GM12865 (cell line): ENCODE results near the gene YPEL5.
"Not testable (repeated sequence)": the region's sequence is repeated elsewhere in the genome, so short reads cannot be mapped to it uniquely, and the experiment has no call there.

Source experiments
- DNase-seq: peaks from one replicate; pipeline ENCODE4 v3.0.0; 2010; ENCODE audit warnings: low read depth
- H3K4me3 ChIP-seq: 2 replicates; pipeline ENCODE4 v1.5.1; 2011; ENCODE audit warnings: mild to moderate bottlenecking, low read depth, low read length, control low read depth
- CTCF ChIP-seq: IDR thresholded peaks from 2 replicates; pipeline ENCODE4 v1.5.1; 2011; ENCODE audit warnings: low read length, control low read depth, low read depth, inconsistent platforms; ENCODE audit not compliant: insufficient read depth; ENCODE audit errors: missing control alignments

YPEL5 gene

DNA sequence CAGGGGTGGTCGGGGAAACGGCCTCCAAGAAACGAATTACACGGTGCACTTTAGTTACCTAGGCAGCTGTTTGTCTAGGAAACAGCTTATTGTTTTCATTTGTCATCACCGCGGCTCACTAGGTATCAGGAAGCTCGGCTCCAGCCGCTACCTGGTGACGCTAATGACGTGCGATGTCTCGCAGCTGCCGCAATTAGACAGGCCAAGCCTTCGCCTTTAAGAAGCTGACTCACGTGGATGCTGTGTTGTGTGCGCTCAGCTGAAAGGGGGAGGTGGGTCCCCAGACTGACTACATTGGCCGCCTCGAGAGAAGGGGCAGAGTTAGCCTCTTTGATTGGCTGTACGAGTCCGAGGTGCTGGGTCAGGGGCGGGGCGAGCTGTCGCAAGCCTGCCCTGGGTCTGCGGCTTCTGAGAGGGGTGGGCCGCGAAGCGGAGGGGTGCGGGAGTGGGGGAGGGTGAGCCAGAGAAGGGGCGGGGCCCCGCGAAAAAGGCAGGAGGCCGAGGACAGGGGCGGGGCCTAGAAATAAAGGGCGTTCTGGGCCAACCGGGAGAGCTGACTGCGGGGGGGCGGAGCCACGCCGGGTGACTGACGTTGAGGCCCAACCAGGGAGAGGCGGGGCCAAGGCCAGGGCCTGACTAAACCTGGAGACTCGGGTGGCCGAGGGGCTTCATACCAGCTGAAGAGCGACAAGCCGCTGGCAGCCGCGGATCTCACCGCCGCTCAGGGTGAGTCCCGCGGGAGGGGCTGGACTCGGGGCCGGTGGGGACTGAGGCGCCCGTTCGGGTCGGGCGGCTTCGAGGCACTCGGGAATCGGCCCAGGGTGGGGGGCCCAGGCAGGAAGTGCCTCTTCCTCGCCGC is at the start of gene YPEL5:
YPEL5 (plus strand) TSS at position 671 of the 859 bp plus-strand sequence. CDS start 9,645 bp downstream, outside the sequence.
- peak within 1 kb of the TSS; percentile 93 for H3K4me3 ChIP-seq
- DNase-seq = peak; percentile 99
- TF ChIP-seq CTCF = no peak

DNA sequence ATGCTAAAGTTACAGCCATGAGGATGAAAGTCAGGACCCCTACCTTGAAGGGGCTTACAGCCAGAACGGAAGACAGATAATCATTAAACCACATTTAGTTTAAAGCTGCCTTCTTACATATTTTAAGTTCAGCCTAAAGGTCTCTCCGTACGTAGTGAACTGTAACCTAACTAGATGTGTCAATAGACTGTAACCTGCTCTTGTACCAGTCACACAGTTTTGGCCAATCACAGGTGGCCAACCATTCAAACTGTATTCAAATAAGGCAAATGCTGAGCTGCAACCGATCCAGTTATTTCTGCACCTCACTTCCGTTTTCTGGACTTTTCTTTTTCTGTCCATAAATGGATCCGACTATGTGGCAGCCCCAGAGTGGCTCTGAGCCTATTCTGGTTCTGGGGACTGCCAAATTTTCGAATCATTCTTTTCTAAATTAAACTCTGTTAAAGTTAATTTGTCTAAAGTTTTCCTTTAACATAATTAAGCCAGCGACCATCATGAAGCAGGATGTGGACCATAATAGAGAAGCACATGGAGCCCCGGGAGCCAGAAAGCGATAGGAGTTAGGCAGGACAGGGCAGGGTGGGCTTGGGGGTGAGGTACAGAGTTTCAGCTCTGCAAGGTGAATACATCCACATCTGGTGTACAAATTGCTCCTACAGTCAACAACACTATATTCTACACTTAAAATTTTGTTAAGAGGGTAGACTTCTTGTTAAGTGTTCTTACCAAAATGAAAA is 48.4 kb upstream of the YPEL5 start:
- H3K4me3 ChIP-seq = no peak overlapping the region
- no peak for TF ChIP-seq CTCF
- no peak for DNase-seq

DNA sequence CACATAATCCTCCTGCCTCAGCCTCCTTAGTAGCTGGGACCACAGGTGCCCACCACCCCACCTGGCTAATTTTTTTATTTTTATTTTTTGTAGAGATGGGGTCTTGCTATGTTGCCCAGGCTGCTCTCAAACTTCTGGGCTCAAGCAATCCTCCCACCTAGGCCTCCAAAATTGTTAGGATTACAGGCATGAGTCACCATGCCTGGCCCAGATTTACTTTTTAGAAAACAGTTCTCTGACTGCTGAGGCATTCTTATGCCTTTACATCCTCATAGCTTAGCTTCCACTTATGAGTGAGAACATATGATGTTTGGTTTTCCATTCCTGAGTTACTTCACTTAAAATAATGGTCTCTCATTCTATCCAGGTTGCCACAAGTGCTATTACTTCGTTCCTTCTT is 47.4 kb upstream of the YPEL5 start:
- not testable (repeated sequence) for DNase-seq, H3K4me3 ChIP-seq

DNA sequence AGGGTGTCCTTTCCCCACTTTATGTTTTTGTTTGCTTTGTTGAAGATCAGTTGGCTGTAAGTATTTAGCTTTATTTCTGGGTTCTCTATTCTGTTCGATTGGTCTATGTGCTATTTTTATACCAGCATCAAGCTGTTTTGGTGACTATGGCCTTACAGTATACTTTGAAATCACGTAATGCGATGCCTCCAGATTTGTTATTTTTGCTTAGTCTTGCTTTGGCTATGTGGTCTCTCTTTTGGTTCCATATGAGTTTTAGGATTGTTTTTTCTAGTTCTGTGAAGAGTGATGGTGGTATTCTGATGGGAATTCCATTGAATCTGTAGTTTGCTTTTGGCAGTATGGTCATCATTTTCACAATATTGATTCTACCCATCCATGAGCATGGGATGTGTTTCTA is 46.1 kb upstream of the YPEL5 start:
- H3K4me3 ChIP-seq, DNase-seq: not testable (repeated sequence)

GRCh38 chr2:30104307-30104706 is 42.5 kb upstream of the YPEL5 start:
- H3K4me3 ChIP-seq = no peak overlapping the region
- DNase-seq = no peak
- TF ChIP-seq CTCF = no peak

DNA sequence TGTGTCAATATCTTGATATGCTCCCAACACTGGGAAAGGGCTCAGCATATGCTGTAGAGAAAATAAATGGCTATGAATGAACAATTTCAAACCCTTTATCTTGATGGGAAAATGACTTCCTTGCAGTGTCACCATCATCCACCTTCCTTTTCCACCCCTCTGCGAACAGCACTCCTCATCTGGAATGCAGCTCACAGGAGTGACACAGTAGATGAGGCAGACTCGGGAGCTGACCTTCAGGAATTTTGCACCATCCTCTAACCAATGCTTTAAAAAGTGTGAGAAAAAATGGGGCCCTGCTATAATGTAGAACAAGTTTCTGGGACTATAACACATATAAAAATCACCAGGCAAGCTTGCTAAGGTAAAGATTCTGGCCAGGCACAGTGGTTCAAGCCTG is 41.3 kb upstream of the YPEL5 start:
- DNase-seq = no peak
- no peak overlapping the region for H3K4me3 ChIP-seq
- no peak for TF ChIP-seq CTCF

DNA sequence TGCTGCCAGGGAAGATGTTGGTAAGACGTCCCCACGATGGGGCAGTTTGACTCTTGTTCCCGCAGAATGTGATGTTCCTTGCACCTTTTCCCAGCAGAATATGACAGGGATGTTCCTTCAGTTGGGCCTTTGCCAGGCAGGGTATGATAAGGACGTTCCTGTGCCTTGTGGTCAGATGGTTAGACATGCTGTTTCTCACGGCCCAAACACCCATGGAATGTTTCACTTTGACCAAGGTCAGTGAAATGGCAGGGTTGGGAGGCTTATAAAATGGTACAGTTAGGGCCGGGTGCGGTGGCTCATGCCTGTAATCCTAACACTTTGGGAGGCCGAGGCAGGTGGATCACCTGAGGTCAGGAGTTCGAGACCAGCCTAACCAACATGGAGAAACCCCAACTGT is 40.3 kb upstream of the YPEL5 start:
- no peak overlapping the region for H3K4me3 ChIP-seq
- no peak for TF ChIP-seq CTCF

More for the DNA sequence above, 40.3 kb upstream of the YPEL5 start:
- no peak for DNase-seq
